Stimulated activated CD4-positive, alpha-beta T cell treated with anti-CD3 and anti-CD28 coated beads, Interleukin-2, amount 100 ng/mL, for 48 hours (primary cell): Measurements from ENCODE around the gene FKBP15.

ENCODE experiments used
- DNase-seq, 2 donors: peaks; one replicate each; pipeline ENCODE4 v3.0.0-alpha.2; 2020

The FKBP15 gene

GRCh38 chr9:113228130-113228665, 7.1 kb upstream of the FKBP15 start:
- DNase-seq: no peak

- no peak for DNase-seq
Observed at GRCh38 chr9:113227436-113227835, 6.4 kb upstream of the FKBP15 start.

GRCh38 chr9:113223963-113224362, 2.9 kb upstream of the FKBP15 start:
- no peak for DNase-seq

- DNase-seq: no peak
Observed at GRCh38 chr9:113222482-113222841, 1.4 kb upstream of the FKBP15 start.

- DNase-seq: peak in 1 of 2 donors; percentile 0
Observed at GRCh38 chr9:113221800-113222481, 864 bp upstream of the FKBP15 start.

GRCh38 chr9:113220467-113221002, 542 bp downstream of the FKBP15 start:
- DNase-seq: peak in 1 of 2 donors; percentile 4

- peak; percentile 3 to 6 for DNase-seq
Observed at GRCh38 chr9:113219969-113220368, 1.1 kb downstream of the FKBP15 start.

GRCh38 chr9:113219186-113219936, 1.7 kb downstream of the FKBP15 start:
- no peak for DNase-seq

- no peak for DNase-seq
Observed at GRCh38 chr9:113216406-113216805, 4.7 kb downstream of the FKBP15 start.

GRCh38 chr9:113215132-113215531, 5.9 kb downstream of the FKBP15 start:
- no peak for DNase-seq

GRCh38 chr9:113210815-113211214, 10.3 kb downstream of the FKBP15 start:
- no peak for DNase-seq

- DNase-seq: no peak
Observed at GRCh38 chr9:113205861-113206260, 15.2 kb downstream of the FKBP15 start.

GRCh38 chr9:113205432-113205831, 15.6 kb downstream of the FKBP15 start:
- DNase-seq: no peak

GRCh38 chr9:113199683-113200329, 21.3 kb downstream of the FKBP15 start:
- no peak for DNase-seq

GRCh38 chr9:113192455-113192854, 28.6 kb downstream of the FKBP15 start:
- no peak for DNase-seq

GRCh38 chr9:113187929-113188595, 33.0 kb downstream of the FKBP15 start:
- DNase-seq: no peak

- DNase-seq: no peak
Observed at GRCh38 chr9:113186137-113186755, 34.8 kb downstream of the FKBP15 start.

- DNase-seq: no peak
Observed at GRCh38 chr9:113185271-113185670, 35.8 kb downstream of the FKBP15 start.

- no peak for DNase-seq
Observed at GRCh38 chr9:113184539-113184938, 36.5 kb downstream of the FKBP15 start.

- no peak for DNase-seq
Observed at GRCh38 chr9:113183956-113184488, 37.1 kb downstream of the FKBP15 start.

GRCh38 chr9:113181165-113181564, 39.9 kb downstream of the FKBP15 start:
- DNase-seq: no peak

- no peak for DNase-seq
Observed at GRCh38 chr9:113179839-113180238, 41.2 kb downstream of the FKBP15 start.
